ENCODE measurements around the gene RAB3IP. TPM values are rescaled to one million over a fixed set of nuclear protein-coding genes. Genes with fewer than 3 reads are reported as not detected.

The RAB3IP gene
- total RNA-seq, result 10 to 100 TPM in 3 of 4 donors, 1 to 10 TPM in 1; 5.7 to 38.2 (median 12.7) TPM

GRCh38 chr12:69738351-69739286 is at the start of gene RAB3IP:
RAB3IP (plus strand) TSS chr12:69738860; CDS start chr12:69755409, 16,549 bp downstream.
- H3K27me3 ChIP-seq, result no peaks in the 10 kb centered on the region
- TF ChIP-seq POLR2AphosphoS5 (IDR thresholded peaks at IDR 0.05) (no peak), CTCF (IDR thresholded peaks at IDR 0.05) (peak in 3 of 4 experiments; percentile 14 to 85 (median 51)), POLR2A (IDR thresholded peaks at IDR 0.05) (peak; percentile 35 to 38), EP300 (IDR thresholded peaks at IDR 0.05) (no peak)
- peak within 1 kb of the TSS; percentile 66 to 91 for H3K4me3 ChIP-seq
- H3K4me1 ChIP-seq, result peaks cover 0 to 15% (median 4%) of the 10 kb centered on the region in 3 donors
- no peaks in the 10 kb centered on the region for H3K9me3 ChIP-seq
- 8 to 11% methylated on average over 8 to 9 of the region's 110 CpGs for WGBS, 2 donors (ENCODE audit: low coverage in 1 of 2)
- peak within 1 kb of the TSS in 3 of 4 donors; percentile 60 to 86 (median 74) for H3K27ac ChIP-seq
- peak; percentile 94 for ATAC-seq
- no peaks in the 10 kb centered on the region for H3K36me3 ChIP-seq

GRCh38 chr12:69689638-69690037 is 49.0 kb upstream of the RAB3IP start:
- Histone ChIP-seq H3K27me3 (no peaks in the 10 kb centered on the region), H3K9me3 (no peaks in the 10 kb centered on the region), H3K4me3 (no peak overlapping the region), H3K27ac (no peak overlapping the region), H3K36me3 (no peaks in the 10 kb centered on the region), H3K4me1 (no peaks in the 10 kb centered on the region)
- TF ChIP-seq CTCF (IDR thresholded peaks at IDR 0.05) (no peak), POLR2A (IDR thresholded peaks at IDR 0.05) (no peak), POLR2AphosphoS5 (IDR thresholded peaks at IDR 0.05) (no peak), EP300 (IDR thresholded peaks at IDR 0.05) (no peak)
- 83 to 88% methylated on average over 1 to 2 of the region's 2 CpGs for WGBS, 2 donors (ENCODE audit: low coverage in 1 of 2)
- ATAC-seq, result no peak

GRCh38 chr12:69694123-69694522 is 44.5 kb upstream of the RAB3IP start:
- Histone ChIP-seq H3K9me3 (no peaks in the 10 kb centered on the region), H3K27ac (no peak overlapping the region), H3K4me1 (no peaks in the 10 kb centered on the region), H3K27me3 (no peaks in the 10 kb centered on the region), H3K36me3 (no peaks in the 10 kb centered on the region), H3K4me3 (no peak overlapping the region)
- 70 to 74% methylated on average over 7 of the region's 7 CpGs for WGBS, 2 donors (ENCODE audit: low coverage in 1 of 2)
- no peak for ATAC-seq
- TF ChIP-seq EP300 (IDR thresholded peaks at IDR 0.05) (no peak), POLR2A (IDR thresholded peaks at IDR 0.05) (no peak), CTCF (IDR thresholded peaks at IDR 0.05) (no peak), POLR2AphosphoS5 (IDR thresholded peaks at IDR 0.05) (no peak)

- TF ChIP-seq POLR2AphosphoS5 (IDR thresholded peaks at IDR 0.05) (no peak), EP300 (IDR thresholded peaks at IDR 0.05) (no peak), POLR2A (IDR thresholded peaks at IDR 0.05) (no peak), CTCF (IDR thresholded peaks at IDR 0.05) (no peak)
- Histone ChIP-seq H3K27ac (no peak overlapping the region), H3K4me1 (no peaks in the 10 kb centered on the region), H3K27me3 (no peaks in the 10 kb centered on the region), H3K36me3 (no peaks in the 10 kb centered on the region), H3K4me3 (no peak overlapping the region), H3K9me3 (no peaks in the 10 kb centered on the region)
- WGBS, 2 donors (ENCODE audit: low coverage in 1 of 2), result 62 to 89% methylated on average over 2 of the region's 2 CpGs
- no peak for ATAC-seq
These were observed 40.6 kb upstream of the RAB3IP start for GRCh38 chr12:69698054-69698453.
